Activated CD8-positive, alpha-beta memory T cell treated with anti-CD3 and anti-CD28 coated beads for 36 hours (primary cell): ENCODE data around the gene LRFN2. TPM values are rescaled to one million over a fixed set of nuclear protein-coding genes. Genes with fewer than 3 reads are reported as not detected.

ENCODE experiments used
- CTCF ChIA-PET: fragments of 350-600 bp; sonication (Branson Sonifier 250); formaldehyde crosslinking; loops from one replicate; lab custom pipeline; 2021; ENCODE audit warnings: antibody characterized with exemption; lab: Charles Lee
- POLR2A ChIA-PET: fragments of 350-600 bp; sonication (Branson Sonifier 250); formaldehyde crosslinking; loops from one replicate; lab custom pipeline; 2021; ENCODE audit warnings: antibody characterized with exemption; lab: Charles Lee
- total RNA-seq, 2 experiments: library from RNA; stranded (reverse); gene quantifications; one replicate each; pipeline ENCODE4 v1.2.3, GENCODE V29; 2021

Gene LRFN2
- total RNA-seq, 2 experiments from 2014 or later = not detected

DNA sequence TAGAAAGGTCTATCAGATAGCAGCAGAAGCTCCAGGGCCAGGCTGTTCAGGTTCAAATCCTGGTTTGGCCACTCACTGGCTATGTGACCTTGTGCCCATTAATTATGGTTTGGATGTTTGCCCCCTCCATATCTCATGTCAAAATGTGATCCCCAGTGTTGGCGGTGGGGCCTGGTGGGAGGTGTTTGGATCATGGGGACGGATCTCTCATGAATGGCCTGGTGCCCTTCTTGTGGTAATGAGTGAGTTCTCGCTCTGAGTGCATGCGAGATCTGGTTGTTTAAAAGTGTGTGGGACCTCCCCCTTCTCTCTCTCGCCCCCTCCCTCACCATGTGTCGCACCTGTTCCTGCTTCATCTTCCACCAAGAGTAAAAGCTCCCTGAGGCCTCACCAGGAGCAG, 240.9 kb downstream of the LRFN2 start:
- CTCF ChIA-PET = interaction anchor here (0.6 kb wide), 1 partner anchor 29 kb away, joined by 3 read pairs; no protein-coding TSS in a partner anchor
- POLR2A ChIA-PET = no interaction called here

DNA sequence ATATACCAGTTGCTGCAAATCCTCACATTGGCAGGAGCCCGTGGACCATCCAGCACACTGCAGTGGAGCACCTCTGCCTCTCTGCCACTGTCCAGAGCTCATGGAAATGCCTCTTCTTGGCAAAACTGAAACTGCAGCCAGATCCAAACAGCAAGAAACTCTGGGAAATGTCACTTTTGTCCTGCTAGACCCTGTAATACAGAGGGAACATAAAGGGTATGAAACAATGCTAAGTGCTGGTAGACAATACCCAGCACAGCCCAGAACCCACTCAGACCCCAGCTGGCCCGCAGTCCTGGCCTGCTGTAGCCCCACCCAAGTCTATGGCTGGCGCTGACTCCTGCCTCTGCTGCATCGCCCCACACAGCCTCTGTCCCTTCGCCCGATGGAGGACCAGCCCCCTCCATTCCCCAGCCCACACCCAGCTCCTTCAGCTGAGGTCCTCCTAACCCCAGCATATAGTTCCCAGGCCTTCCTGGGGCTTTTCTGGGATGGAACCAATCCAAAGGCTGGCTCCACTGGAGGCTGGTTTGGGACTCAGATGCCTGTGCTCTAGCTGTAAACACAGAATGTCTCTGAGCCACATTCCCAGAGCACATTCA, 242.5 kb downstream of the LRFN2 start:
- ChIA-PET POLR2A (no interaction called here), CTCF (no interaction called here)

DNA sequence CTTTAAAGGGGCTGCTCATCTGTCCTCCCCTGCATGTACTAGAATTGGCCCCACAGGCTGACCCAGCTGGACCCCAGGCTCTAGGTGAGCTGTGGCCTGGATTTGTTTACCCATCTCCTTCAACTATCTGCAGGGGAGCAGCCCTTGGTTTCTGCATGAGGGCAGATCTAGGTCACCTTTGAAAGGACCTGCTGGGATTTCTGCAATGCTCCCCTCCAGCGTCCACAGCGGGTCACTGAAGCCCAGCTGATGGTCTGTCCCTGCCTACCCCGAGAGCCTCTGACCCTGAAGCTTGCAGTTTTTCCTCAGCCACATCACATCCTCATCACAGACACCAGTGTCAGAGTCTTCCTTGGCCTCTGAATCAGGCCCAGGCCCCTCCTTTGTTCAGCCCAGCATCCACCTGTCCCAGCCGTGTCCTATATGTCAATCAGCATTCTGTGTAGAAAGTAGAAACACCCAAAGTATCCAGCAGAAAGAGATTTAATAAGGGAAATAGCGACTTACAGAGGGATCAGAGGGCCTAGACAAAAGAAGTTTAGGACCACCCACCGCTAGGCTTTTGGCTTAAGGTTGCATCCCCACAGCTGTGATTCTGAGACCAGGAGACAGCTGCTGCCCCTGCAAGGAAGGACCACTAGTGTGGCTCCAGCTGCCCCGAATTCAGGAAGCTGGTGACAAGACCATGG, 243.1 kb downstream of the LRFN2 start:
- CTCF ChIA-PET = no interaction called here
- POLR2A ChIA-PET = no interaction called here

DNA sequence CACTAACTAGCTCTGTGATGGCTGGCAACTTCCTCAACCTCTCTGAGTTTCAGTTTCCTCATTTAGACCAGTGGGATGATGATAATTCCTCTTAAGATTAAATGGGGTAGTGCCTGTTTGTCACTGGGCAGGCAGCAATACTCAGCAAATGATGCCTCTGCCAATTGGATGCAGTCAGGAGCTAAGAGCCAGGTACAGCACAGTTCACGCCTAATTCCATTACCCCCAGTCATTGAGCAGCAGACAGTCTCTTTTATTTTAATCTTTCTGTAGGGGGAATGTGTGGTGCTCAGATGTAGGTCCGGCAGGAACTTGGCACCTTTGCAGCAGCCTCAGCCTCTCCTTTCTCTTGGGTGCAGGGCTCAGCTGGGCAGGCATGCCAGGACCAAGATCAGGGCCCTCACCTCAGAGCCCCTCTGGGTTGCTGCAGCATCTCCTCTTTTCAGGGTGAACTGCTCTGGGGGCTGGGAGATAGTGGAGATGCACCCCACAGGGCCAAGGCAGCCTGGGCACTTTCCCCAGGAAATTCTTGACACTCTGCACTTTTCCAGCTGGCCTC, 243.8 kb downstream of the LRFN2 start:
- CTCF ChIA-PET = no interaction called here
- POLR2A ChIA-PET = no interaction called here

DNA sequence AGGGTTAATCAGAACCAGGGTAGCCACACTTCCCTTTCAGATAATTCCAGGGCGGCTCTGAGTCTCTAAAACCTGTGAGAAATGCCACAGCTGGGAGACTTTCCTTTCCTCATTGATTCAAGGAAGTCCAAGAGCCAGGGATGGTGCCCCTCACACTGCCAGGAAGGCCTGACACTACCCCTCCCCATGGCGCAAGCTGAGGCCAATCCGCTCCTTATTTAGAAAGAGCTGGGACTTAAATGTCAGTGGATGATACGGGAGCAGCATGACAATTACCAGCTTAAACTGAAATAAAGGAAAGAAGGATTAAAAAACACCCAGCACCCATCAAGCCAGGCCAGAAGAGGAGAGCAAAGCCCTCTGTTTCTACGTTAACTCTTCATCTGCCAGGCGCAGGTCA, 244.4 kb downstream of the LRFN2 start:
- CTCF ChIA-PET = no interaction called here
- POLR2A ChIA-PET = no interaction called here

GRCh38 chr6:40341726-40342125, 245.4 kb downstream of the LRFN2 start:
- CTCF ChIA-PET = no interaction called here
- POLR2A ChIA-PET = no interaction called here
